NCI-H2196 (cell line): ENCODE results near the gene EMILIN2.
"Not testable (repeated sequence)": the region's sequence is repeated elsewhere in the genome, so short reads cannot be mapped to it uniquely, and the experiment has no call there.

Experiments
- DNase-seq: peaks from one replicate; lab custom pipeline; 2025; ENCODE audit not compliant: unreplicated experiment; lab: John Stamatoyannopoulos, UW

Gene EMILIN2

DNA sequence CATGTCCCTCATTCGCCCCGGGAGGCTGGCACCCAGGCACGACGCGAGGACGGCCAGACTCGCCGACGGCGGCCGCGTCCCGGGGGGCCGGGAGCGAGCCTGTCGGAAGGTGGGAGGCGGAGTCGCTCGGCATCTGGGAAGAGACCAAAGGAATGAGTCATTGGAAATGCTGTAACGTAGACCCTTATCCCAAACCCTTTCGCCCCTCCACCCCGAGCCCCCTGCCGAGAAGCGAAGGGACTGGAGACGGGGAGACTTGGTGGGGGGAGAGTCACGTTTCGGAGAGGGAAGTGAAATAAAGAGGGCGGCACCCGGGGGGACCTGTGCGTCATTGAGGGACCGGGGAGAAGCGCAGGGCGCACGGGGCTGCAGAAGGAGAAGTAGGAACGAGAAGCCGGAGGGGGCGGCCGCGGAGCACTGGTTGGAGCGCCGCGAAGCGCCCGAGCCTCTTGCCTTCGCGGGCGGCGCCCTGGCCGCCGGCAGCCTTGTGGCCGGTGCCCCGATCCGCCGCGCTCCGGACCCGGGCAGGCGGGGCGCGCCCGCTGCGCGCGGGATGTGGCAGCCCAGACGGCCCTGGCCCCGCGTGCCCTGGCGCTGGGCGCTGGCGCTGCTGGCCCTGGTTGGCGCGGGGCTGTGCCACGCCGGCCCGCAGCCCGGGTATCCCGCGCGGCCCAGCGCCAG lies at the start of gene EMILIN2:
Gene EMILIN2, plus strand, starts transcription at position 371 of the 681 bp plus-strand sequence. Its CDS starts 183 bp downstream, at position 554.
- DNase-seq = no peak

DNA sequence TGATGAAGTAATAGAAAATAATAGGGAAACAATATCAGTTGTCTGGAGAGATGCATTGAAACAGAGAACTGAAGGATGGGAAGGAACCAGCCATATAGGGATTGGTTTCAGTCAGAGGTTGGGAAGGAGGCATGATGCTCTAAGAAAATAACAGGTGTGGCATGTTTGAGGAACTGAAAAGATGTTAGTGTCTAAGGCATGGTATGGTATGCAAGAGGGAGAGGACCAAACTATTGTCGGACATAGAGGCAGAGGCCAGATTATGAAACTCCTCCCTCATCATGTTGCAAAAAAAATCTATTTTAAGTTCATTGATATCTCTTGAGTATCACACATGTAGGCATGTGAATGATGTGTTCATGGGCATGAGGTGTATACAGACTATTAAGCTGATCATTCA lies 48.9 kb upstream of the EMILIN2 start:
- DNase-seq = no peak

DNA sequence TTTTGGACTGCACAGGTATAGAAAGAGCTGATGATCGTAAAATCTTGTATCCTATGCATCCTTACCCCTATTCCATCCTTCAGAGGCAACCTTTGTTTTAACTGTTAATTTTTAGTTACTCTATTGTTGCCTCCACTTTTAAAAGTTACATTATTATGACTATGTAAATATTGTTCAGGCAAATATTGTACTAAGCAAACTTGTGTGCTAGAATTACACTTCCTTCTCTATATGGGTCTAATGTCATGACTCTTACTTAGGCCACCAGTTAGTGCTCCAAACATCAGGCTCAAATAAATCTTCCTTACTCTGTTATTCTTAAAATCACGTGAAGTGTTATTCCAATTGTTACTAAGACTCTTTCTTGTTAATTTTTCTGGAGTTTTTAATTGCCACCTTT lies 47.4 kb upstream of the EMILIN2 start:
- DNase-seq = no peak

DNA sequence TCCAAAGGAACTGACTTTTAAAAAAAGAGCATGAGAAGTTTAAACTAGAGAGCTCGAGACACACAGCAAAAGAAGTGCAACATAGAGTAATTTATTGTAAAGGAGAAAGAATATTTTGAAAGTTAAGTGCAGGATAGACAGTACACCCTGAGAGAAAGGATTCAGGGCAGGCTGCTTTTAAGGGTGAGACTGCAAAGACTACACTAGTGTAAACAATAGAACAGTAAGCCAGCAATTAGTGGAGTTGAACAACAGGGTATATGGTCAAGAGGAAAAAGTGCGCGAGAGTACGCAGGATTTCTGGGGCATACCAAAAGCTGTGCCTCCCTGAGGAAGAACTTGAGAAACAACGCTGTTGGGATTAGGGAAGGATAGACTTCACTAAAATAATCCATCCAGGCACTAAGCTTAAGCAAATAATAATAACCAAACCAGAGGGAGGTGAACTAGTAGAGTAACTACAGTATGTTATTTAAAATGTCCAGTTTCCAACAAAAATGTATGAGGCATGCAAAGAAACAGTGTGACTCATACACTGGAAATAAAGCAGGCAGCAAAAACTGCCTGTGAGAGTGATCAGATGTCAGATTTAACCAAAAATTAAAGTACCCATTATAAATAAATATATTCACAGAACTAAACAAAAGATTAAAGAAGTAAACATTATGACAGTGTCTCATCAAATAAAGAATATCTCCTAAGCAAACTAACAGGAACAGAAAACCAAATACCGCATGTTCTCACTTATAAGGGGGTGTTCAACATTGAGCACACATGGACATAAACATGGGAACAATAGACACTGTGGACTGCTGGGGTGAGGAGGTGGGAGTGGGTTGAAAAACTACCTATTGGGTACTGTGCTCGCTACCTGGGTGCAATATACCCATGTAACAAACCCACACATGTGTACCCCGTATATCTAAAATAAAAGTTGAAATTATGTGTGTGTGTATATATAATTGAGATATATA lies 40.5 kb upstream of the EMILIN2 start:
- no peak for DNase-seq

DNA sequence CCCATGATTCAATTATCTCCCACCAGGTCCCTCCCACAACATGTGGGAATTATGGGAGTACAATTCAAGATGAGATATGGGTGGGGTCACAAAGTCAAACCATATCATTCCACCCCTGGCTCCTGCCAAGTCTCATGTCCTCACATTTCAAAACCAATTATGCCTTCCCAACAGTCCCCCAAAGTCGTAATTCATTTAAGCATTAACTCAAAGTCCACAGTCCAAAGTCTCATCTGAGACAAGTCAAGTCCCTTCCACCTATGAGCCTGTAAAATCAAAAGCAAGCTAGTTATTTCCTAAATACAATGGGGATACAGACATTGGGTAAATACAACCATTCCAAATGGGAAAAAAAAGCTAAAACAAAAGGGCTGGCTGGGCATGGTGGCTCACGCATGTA lies 38.2 kb upstream of the EMILIN2 start:
- DNase-seq = not testable (repeated sequence)

DNA sequence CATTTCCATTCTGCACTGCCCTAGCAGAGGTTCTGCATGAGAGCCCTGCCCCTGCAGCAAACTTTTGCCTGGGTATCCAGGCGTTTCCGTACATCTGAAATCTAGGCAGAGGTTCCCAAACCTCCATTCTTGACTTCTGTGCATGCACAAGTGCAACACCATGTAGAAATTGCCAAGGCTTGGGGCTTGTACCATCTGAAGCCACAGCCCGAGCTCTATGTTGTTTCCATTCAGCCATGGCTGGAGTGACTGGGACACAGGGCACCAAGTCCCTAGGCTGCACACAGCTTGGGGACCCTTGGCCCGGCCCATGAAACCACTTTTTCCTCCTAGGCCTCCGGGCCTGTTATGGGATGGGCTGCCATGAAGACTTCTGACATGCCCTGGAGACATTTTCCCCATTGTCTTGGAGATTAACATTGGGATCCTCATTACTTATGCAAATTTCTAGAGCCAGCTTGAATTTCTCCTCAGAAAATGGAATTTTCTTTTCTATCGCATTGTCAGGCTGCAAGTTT lies 37.1 kb upstream of the EMILIN2 start:
- not testable (repeated sequence) for DNase-seq

DNA sequence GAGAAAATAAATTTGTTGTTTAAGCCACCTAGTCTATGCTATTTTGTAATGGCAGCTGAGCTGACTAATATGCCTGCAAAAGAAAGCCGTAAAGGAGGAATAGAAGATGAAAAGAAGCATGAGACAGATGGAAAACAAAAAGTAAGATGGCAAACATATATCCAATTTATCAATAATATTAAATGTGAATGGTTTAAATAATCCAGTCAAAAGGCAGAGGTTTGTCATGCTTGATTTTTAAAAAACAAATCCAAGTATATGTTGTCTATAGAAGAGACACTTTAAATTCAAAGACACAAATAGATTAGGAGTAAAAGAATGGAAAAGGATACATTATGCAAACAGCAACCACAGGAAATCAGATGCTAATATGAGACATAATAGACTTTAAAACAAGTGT lies 35.4 kb upstream of the EMILIN2 start:
- DNase-seq = no peak

DNA sequence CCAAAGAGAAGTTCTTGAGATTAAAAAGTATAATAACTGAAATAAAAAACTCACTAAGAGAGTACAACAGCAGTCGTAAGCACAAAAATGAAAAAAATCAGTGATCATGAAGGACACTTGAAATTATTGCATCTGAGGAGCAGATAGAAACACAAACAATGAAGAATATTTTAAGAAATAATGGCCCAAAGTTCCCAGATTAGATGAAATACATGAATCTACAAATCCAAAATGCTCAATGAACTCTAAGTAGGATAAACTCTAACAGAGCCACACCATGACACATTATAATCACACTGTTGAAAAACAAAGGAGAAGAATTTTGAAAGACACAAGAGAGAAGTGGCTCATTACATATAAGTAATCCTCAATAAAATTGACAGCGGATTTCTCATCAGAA lies 31.9 kb upstream of the EMILIN2 start:
- DNase-seq = no peak

DNA sequence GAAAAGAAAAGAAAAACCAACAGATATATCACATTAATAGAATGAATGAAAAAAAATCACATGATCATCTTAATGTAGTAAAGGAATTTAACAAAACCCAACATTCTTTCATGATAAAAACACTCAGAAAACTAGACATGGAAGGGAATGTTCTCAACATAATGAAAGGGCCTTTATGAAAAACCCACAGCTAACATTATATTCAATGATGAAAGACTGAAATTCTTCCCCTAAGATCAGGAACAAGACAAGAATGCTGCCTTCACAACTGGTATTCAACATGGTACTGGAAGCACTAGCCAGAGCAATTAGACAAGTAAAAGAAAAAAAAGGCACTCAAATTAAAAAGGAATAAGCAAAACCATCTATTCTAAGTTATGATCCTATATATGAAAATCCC lies 28.5 kb upstream of the EMILIN2 start:
- no peak for DNase-seq

DNA sequence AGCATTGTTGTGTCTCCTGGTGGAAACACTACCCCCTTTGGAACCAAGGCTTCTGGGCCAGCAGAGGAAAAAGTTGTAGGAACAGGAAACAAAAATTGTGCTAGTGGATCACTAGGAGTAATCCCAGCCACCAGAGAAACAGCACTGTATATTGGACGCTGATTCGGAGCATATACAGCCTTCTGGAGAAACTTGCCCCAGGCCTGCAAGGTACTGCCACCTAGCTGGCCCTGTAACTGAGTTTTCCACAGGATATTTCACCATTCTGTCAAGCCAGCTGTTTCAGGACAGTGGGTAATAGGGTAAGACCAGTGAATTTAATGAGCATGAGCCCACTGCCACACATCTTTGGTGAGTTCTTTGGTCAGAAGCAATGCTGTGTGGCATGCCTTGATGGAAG lies 25.1 kb upstream of the EMILIN2 start:
- no peak for DNase-seq

DNA sequence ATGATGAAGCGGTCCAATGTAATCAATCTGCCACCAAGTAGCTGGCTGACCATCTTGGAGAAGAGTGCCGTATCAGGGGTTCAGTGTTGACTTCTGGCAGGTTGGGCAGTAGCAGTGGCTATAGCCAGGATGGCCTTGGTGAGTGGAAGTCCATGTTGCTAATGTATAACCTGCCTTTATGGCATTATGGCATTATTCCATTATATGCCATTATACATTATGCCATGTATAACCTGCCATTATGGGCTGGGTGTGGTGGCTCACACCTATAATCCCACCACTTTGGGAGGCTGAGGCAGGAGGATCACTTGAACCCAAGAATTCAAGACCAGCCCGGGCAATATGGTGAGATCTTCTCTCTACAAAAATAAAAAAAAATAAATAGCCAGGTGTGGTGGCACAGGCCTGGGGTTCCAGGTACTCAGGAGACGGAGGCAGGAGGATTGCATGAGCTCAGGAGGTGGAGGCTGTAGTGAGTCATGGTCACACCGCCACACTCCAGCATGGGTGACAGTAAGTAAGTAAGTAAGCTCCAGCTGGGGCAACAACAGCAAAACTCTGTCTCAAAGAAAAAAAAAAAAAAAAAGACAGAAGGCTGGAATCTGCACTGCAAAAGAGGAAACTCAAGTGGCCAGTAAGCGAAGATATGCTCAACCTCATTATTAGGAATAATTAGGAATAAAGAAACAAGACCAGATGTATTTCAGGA lies 24.4 kb upstream of the EMILIN2 start:
- no peak for DNase-seq

DNA sequence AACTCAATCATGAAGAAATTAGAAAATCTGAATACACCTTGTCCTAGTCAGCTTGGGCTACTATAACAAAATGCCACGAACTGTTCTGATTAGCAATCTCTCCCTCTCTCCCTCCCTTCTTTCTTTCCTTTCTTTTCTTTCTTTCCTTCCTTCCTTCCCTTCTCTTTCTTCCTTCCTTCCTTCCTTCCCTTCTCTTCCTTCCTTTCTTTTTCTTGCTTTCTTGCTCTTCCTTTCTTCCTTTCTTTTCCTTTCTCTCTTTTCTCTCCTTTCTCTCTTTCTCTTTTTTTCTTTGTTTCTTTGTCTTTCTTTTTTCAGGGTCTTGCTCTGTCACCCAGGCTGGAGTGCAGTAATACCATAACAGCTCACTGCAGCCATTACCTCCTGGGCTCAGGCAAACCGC lies 23.6 kb upstream of the EMILIN2 start:
- no peak for DNase-seq

DNA sequence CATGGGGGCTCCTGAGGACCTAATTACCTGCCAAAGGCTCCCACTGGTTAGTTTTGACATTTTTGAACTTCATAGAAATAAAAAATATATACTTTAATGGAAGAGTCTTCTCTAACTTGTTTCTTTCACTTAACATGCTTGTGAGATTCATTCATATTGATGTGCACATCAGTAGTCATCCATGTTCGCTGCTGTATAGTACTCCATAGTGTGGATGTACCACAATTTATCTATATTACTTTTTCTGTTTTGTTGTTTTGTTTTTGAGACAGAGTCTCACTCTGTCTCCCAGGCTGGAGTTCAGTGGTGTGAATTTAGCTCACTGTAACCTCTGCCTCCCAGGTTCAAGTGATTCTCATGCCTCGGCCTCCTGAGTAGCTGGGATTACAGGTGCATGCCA lies 22.8 kb upstream of the EMILIN2 start:
- no peak for DNase-seq

DNA sequence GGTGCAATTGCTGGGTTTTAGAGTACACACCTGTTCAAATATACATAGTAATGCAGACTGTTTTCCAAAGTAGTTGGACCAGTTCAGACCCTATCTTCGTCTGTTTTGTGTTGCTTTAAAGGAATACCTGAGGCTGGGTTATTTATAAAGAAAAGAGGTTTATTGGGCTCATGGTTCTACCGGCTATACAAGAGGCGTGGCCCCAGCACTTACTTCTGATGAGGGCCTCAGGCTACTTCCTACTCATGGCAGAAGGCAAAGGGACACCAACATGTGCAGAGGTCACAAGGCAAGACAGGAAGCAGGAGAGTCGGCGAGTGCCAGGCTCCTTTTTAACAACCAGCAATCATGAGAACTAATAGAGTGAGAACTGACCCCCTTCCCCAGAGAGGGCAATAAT lies 21.9 kb upstream of the EMILIN2 start:
- no peak for DNase-seq

DNA sequence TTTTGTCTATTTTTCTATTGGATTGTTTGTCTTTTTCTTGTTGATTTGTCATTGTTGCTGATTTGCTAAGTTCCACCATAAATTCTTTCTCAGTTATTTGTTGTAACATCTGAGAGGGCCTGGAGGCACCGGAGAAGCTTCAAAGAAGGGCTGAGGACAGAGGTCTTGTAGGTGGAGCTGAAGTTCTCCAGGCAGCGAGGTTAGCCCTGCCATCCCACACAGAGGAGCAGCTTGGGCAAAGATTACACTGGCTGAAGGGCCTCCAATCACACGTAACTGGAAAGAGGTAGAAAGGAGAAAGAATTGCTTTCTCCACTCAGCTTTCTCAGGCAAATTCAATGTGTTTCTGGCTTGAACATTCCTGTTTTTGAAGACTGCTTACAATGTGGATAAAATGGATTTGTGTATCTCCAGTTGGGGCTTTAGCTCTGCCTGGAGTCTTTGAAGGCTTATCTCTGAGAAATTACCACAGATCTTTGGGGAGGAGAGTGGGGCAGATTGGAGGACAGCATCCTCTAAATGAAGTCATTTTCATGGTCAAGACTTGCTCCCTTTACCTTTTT lies 21.1 kb upstream of the EMILIN2 start:
- DNase-seq = no peak

DNA sequence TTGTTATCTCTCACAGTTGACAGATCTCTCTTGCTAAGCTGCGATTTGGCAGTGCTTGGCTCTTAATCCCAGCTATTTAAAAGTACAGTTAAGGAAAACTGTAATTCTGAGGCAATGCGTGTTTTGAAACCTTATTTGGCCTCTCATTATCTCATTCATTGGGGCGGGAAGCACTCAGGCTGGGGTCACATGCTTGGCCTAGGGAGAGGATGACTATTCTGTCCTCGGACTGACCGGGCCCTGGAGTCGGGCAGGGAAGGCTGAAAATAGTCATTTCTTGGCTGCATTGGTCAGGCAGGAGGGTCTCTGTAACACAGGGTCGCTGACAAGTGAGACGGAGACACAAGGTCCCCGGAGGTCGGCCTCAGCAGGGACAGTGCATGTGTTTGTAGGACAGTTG lies 20.2 kb upstream of the EMILIN2 start:
- no peak for DNase-seq

DNA sequence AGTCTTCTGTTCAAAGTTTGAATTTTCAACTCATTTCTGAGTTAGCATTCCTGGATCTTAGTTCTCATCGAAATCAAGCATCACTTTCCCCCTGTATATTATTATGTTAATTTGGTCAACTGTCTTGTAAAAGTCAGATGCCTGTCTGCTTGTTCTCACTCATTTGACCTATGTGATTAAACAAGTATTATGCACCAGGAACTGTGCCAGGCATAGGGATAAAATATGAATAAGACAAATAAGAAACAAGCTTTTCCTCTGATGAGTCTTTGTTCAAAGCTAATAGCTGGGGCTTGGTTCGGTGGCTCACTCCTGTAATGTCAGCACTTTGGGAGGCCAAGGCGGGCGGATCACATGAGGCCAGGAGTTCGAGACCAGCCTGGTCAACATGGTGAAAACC lies 19.7 kb upstream of the EMILIN2 start:
- DNase-seq = no peak

DNA sequence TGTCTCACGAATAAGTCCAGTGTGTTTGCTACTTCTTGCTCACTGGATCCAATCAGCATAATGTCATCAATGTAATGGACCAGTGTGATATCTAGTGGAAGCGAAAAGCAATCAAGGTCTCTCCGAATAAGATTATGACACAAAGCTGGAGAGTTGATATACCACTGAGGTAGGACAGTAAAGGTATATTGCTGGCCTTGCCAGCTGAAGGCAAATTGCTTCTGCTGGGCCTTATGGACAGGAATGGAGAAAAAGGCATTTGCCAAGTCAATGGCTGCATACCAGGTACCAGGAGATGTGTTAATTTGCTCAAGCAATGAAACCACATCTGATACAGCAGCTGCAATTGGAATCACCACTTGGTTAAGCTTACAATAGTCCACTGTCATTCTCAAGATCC lies 10.7 kb upstream of the EMILIN2 start:
- not testable (repeated sequence) for DNase-seq

DNA sequence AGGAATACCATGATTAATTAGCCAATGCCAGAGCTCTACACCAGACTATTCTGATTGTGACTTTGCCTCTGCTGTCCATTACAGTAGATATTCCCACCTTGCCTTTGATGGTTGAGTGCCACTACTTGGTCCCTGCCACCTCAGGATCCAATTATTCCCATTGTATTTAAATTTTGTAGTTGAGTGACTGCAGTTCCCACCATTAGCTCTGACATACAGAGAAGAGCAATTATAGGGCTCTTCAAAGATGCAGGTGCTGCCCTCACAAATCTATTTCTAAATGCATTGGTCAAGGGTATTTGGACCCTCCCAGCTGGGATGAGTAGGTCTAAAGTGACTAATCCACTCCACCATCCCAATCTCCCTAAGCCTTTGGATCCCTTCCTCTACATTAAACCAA lies 9.5 kb upstream of the EMILIN2 start:
- not testable (repeated sequence) for DNase-seq

DNA sequence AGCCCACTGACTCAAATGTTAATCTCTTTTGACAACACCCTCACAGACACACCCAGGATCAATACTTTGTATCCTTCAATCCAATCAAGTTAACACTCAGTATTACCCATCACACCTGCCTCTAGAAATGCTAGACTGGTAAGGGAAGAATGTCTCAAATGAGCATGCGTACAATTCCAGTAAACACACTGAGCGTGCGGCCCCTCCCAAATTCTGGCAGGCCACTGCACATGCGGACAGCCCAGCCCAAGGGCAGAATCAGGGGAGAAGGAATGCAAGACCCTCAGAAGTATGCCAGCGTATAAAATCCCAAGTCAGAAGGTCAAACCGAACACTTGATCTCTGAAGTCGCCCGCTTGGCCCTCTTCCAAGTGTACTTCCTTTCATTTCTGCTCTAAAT lies 7.6 kb upstream of the EMILIN2 start:
- DNase-seq = no peak

DNA sequence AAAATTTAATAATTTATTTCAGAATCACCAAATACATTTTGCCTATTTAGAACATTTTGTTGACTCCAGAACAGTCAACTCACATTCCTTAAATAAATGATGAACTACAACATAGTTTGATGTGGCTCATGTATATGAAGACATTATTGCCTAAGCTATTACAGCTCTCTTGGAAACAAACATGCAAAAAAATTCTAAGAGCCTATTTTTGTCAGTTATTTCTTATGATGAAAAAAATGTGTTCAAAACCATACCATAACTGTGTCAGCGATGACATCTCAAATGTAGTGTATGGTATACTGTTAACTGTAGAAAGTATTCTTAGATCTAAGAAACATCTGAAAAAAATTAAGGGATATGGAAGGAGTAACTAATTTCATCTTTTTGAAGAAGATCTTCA lies 6.3 kb upstream of the EMILIN2 start:
- DNase-seq = no peak
